Measurements from ENCODE around the gene TTC21A.

GRCh38 chr3:39115870-39116269 lies 8.4 kb downstream of the TTC21A start:
- no peak for TF ChIP-seq CTCF (IDR thresholded peaks at IDR 0.05; ENCODE audit: low read depth, low read length)
- TF ChIP-seq POLR2A (IDR thresholded peaks at IDR 0.05; ENCODE audit: extremely low read depth, insufficient read length): no peak
- TF ChIP-seq MAX (IDR thresholded peaks at IDR 0.05; ENCODE audit: low read depth, low read length): no peak
